Heart left ventricle (tissue), 13 donors: ENCODE results near the gene LRRTM4.

Source experiments
- POLR2A ChIP-seq, 2 donors: fragments of 450-650 bp; IDR thresholded peaks; one replicate each; pipeline ENCODE4 v1.6.1; 2017; ENCODE audit warnings: antibody characterized with exemption in 2 of 2, mild to moderate bottlenecking in 2 of 2, moderate library complexity in 2 of 2
- TF ChIP-seq, protein P1 (sequence below), 12 donors: fragments of 200-600 bp; sonication (generic) in 4 of 12; IDR thresholded peaks; one replicate each; pipeline versions ENCODE4 v1.5.0 to v1.8.0; 2018 to 2022; ENCODE audit warnings: antibody characterized with exemption in 12 of 12, mild to moderate bottlenecking in 5 of 12
- donor health status: ischemic (EF 13 %, LVEDD 7.1; RV severe dilation, severe dysfunction).
- donor health status: DM: no; HTN: yes; CAD: no.
- donor health status: DM: no; HTN: no; CAD: no.
- donor health status: ischemic (EF 25% LVEDD 6.9; RV normal size, moderate dysfunction).
- donor health status: ischemic (EF 25% LVEDD 5.7; RV mildly dilated, moderate dysfunction).
- donor health status: ischemic (EF 35%, LVEDD 5.7; RV mildly dilated, moderate dysfunction).
- donor health status: nonischemic (EF 11% LVEDD 7.7; RV severe dilation, severe dysfunction).
- donor health status: DM: yes; HTN: yes; CAD: no.
- donor health status: PGD.
- donor health status: ischemic (EF 29% LVEDD 5.4; RV normal size, mild dysfunction).
- donor health status: nonischemic (EF 23%, LVEDD 6.1; RV moderate dilation, normal function).

DNA sequence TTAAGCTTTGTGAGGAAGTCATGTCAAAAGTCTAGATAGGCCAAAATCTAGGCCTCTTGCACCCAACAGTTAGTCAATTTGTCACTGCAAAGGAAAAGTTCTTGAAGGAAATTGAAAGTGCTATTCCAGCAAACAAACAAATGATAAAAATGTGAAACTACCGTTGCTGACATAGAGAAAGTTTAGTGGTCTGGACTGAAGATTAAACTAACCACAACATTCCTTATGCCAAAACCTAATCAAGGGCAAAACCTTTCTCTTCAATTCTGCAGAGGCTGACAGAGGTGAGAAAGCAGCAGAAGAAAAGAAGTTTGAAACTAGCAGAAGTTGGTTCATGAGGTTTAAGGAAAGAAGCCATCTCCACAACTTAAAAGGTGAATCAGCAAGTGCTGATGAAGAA is 44.0 kb upstream of the LRRTM4 start:
- TF ChIP-seq, protein P1, sequence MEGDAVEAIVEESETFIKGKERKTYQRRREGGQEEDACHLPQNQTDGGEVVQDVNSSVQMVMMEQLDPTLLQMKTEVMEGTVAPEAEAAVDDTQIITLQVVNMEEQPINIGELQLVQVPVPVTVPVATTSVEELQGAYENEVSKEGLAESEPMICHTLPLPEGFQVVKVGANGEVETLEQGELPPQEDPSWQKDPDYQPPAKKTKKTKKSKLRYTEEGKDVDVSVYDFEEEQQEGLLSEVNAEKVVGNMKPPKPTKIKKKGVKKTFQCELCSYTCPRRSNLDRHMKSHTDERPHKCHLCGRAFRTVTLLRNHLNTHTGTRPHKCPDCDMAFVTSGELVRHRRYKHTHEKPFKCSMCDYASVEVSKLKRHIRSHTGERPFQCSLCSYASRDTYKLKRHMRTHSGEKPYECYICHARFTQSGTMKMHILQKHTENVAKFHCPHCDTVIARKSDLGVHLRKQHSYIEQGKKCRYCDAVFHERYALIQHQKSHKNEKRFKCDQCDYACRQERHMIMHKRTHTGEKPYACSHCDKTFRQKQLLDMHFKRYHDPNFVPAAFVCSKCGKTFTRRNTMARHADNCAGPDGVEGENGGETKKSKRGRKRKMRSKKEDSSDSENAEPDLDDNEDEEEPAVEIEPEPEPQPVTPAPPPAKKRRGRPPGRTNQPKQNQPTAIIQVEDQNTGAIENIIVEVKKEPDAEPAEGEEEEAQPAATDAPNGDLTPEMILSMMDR (IDR thresholded peaks at IDR 0.05) = no peak
- TF ChIP-seq POLR2A (IDR thresholded peaks at IDR 0.05) = no peak
